Measurements from ENCODE around the gene VPS18.

The VPS18 gene

DNA sequence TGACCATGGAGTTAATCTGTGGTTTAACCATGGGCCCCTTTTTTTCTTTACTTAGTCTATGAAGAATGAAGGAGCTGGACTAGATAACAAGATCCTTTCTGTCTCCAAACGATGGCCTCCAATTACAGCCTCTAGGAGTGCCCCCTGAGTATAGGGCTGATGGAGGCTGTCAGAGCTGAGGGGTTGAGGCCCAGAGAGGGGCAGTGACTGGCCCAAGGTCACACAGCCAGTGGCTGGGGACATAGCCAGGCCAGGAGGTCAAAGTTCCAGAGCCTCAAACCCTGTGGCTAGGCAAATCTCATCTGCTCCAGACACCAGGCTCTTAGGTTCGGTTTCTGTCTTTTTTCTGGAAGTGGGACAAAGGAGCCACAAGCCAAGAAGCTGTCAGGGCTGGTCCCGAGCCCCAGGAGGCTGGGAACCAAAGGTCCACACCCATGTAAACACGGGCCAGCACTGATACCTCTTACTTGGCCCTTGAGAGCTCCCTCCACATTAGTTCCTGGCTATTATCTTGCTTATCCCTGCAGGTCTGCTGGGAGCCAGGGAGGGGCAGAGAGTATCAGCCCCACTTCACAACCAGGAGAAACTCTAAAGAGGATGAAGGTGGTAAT is 30.5 kb upstream of the VPS18 start:
- DNase-seq (ENCODE audit: low read depth, low spot score), result no peak
- no peak overlapping the region for H3K4me3 ChIP-seq (ENCODE audit: low read length)

DNA sequence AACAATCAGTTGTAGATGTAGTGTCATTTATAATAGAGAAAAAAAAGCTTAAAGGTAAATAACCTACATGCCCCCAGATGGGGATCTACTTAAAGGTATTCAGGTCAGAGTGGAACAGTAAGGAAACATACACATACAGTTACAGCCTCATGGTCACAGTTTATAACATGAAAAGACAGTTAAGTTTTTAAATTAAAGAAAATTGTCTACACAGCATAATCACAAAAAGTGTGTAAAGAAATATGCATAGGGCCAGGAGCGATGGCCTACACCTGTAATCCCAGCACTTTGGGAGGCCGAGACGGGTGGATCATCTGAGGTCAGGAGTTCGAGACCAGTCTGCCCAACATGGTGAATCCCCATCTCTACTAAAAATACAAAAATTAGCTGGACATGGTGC is 27.1 kb upstream of the VPS18 start:
- no peak overlapping the region for H3K4me3 ChIP-seq (ENCODE audit: low read length)
- no peak for DNase-seq (ENCODE audit: low read depth, low spot score)

DNA sequence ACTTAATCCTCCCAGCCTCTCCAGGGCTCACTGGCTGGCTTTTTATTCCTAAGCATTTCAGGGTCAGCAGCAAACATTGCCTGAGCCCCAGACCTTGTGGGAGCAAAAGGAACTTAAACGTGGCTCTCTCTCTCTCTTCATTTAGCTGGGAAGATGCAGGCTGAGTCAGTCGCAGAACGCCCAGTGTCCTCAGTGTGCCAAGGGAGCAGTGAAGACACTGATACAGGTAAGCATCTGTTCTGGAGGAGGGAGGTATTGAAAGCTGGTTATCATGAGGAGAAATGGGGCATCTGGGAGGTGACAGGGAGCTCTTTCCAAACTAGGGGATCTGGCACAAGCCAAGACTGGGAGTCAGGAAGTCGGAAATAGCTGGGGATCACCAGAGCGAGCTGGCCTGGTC is 24.6 kb upstream of the VPS18 start:
- no peak overlapping the region for H3K4me3 ChIP-seq (ENCODE audit: low read length)
- no peak for DNase-seq (ENCODE audit: low read depth, low spot score)

DNA sequence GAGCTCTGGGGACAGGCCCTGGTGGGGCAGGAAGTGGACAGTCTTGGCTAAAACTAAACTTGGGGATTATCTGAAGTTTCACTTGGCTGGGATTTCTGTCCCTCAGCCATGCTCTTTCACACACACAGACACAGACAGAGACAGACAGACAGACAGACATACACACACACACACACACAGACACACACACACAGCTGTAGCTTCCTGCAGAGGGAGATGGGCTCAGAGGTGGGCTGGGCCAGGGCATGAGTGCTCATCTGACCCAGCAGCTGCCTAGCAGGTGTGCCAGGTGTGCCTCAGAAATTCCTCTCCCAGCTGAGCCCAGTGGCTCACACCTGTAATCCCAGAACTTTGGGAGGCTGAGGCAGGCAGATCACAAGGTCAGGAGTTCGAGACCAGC is 23.5 kb upstream of the VPS18 start:
- no peak overlapping the region for H3K4me3 ChIP-seq (ENCODE audit: low read length)
- DNase-seq (ENCODE audit: low read depth, low spot score), result no peak

DNA sequence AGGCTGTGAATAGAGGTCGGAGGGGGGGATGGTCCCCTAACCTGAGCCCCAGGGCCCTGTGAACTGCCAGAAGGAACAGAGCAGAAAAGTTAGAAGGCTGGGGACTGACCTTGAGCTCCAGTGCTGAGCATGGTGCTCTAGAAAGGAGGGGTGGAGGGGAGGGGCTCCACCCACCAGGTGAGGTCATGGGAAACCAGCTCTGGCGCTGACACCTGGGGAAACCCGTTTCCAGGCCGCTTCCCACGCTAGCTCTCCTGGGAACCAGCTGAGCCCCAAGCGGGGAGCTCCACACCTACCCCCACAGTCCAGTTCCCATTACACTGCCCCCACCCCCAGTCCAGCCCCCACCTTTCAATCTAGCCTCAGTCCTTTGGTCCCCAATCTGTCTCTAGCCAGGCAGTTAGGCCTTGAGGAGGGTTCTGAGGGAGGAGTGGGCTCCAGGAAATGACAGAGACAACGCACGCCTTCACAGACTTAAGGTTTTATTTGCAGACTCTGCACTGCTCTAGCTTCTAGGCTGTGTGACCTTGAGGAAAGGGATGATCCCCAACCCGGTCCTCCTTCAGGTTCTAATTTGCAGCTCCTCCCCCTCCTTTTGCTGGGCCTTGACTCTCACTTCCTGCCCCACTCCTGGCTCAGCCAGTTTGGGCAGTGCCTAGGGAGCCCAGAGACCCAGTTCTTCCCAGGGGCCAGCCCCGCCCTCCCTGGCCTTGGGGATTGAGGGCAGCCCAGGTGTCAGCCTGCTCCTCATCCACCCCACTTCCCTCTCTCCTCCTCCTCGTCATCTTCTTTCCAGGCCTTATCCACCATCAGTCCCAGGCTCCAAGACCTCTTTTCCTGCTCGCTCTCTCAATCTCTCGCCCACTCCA is 22.3 kb upstream of the VPS18 start:
- no peak for DNase-seq (ENCODE audit: low read depth, low spot score)
- no peak overlapping the region for H3K4me3 ChIP-seq (ENCODE audit: low read length)

DNA sequence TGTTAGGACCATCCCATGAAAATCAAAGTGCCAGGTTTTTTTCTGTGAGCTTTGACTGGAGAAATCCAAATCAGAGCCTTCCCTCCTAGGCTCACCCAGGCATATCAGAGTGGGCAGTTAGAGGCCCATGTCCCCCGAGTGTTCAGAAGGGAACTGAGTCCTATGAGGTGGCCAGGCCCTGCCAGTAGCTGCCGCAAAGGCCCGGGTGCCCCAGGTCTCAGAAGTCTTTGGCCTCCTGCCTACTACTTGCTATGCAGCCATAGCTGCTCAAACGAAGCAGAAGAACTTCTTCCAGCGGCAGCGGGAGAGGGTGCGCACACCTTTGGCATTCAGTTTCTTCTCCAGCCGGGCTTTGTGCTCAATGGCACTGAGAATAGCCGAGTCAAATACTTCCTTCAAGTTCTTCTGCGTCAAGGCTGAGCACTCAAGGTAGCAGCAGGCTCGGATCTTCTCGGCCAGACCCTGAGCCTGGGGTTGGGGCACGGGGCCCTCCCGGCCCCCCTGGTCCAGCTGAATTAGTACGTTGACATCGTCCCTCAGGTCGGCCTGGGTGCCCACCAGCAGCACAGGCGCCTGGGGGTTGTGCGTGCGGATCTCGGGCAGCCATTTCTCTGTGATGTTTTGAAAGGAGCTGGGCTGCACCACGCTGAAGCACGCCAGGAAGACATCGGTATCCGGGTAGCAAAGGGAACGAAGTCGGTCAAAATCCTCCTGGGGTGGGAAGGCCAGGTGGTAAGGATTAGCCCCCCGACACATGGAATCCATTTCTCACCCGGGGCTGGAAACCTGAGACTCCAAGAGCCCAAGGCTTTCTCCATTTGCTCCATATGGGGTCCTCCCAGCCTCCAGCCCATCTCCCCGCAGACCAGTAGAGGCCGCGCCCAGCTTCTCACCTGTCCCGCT is 21.2 kb upstream of the VPS18 start:
- H3K4me3 ChIP-seq (ENCODE audit: low read length), result peak overlapping the region; percentile 48

DNA sequence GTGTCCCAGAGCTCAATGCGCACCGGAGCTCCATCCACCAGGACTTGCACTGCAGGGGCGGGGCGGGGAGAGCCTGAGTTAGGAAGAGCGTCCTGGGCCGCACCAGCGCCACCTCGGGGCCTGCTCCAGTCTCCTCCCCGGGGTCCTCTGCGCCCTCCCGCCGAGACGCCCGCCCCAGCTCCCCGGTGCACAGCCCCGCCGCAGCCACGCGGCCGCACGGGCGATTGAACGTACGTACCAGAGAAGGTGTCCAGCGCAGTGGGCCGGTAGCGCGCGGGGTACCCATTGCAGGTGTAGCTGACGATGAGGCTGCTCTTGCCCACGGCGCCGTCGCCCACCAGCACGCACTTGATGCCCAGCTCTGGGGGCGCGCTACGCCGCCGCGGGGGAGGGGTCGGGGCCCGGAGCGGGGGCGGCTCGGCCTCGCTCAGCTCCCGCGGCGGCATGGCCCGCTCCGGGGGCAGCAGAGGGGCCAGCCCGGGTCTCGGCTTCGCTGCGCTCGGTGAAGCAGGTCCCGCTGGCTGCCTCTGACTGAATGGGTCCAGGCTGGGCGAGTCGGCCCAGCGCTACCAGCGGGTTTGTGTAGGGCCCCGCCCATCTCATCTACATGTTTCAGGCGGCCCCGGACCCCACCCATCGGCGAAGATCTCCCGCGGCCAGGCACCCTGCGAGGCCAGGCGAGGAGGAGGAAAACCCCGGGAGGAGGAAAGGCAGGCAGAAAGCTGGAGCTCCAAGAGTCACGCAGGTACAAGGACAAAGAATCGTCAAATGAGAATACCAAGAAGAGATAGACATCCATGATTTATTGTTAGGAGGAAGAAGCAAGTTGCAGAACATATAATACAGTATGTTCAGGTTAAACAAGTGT is 20.3 kb upstream of the VPS18 start, which contains the start of gene RHOV:
TSS of gene RHOV (minus strand) at position 541 of the 868 bp plus-strand sequence. CDS start at position 446, 95 bp downstream.
- DNase-seq (ENCODE audit: low read depth, low spot score), result peak; percentile 23
- H3K4me3 ChIP-seq (ENCODE audit: low read length), result peak within 1 kb of the TSS; percentile 48

More for the DNA sequence above, 21.2 kb upstream of the VPS18 start:
- no peak for DNase-seq (ENCODE audit: low read depth, low spot score)

DNA sequence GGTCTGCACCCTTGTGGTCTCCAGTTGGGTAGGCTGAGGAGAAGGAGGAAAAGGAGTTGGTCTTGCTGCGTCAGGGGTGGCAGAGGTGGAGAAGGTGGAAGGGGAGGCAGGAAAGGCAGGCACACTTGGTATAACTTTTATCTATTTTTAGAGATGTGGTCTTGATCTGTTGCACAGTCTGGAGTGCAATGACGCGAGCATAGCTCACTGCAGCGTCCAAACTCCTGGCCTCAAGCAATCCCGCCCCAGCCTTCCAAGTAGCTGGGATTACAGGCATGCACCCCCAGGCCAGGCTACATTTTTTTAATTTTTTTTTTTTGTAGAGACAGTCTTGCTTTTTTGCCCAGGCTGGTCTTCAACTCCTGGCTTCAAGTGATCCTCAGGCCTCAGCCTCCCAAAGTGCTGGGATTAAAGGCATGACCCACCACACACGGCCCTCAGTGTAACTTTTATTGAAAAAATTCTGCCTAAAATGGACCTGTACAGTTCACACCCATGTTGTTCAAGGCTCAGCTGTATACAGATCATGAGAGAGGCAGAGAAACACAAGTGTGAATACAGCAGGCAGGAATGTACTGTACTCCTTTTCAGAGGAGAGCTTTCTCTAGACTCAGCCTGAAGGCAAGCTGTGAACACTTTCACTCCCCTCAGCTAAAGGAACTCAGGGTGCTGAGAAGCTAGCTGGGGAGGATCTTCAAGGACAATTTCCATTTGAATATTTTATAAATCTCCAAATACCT is 18.1 kb upstream of the VPS18 start:
- H3K4me3 ChIP-seq (ENCODE audit: low read length), result no peak overlapping the region

DNA sequence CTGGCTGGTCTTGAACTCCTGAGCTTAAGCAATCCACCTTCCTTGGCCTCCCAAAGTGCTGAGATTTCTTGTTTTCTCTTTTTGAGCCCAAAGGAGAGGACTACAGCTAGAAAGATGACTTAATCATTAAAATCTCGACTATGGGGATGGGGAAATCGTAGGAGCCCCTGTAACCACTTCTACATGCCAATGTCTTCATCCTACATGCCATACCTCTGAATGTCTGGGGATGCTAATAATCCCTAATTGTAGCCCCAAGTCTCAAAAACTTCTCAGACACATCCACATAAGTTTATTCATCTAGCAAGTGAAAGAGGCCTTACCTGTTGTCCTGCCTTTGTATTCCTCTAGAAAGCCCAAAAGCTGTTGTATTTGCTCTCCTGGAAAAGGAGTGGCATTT is 16.6 kb upstream of the VPS18 start:
- no peak for DNase-seq (ENCODE audit: low read depth, low spot score)

More for the DNA sequence above, 18.1 kb upstream of the VPS18 start:
- no peak for DNase-seq (ENCODE audit: low read depth, low spot score)

DNA sequence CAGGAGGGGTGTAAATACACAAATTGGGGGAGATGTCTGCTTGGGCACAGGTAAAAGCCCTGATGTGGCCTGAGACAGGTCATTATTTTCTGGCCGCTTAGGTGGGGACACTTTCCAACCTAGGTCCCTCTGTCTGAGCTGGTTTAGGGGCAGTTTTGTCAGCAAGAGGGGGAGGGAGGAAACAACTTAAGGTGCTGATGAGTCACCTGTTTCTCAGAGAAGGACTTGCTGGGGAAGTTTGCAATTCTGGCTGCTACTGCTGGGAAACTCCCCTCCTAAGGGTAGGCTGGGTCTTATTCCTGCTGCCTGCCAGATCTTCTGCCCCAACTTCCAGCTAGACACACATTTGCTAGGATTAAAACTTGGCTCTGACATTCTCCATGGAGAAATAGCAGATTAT is 15.5 kb upstream of the VPS18 start:
- DNase-seq (ENCODE audit: low read depth, low spot score), result no peak

More for the DNA sequence above, 16.6 kb upstream of the VPS18 start:
- no peak overlapping the region for H3K4me3 ChIP-seq (ENCODE audit: low read length)

DNA sequence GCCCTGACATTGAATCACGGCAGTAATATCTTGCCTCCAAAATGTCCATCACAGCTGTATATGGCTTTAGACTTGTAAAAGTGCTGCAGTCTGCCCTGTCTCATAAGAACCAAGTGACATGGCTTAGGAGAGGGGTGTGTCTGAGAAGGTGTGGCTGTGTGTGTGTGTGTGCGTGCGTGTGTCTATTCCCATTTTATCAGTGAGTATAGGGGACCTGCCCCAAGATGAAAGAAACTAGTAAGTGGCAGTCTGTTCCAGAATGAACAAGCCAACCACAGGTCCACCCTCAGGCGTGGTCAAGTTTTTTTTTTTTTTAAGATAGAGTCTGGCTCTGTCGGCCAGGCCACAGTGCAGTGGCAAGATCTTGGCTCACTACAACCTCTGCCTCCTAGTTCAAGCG is 14.6 kb upstream of the VPS18 start:
- DNase-seq (ENCODE audit: low read depth, low spot score), result no peak
- no peak overlapping the region for H3K4me3 ChIP-seq (ENCODE audit: low read length)

More for the DNA sequence above, 15.5 kb upstream of the VPS18 start:
- H3K4me3 ChIP-seq (ENCODE audit: low read length), result no peak overlapping the region

- H3K4me3 ChIP-seq (ENCODE audit: low read length), result no peak overlapping the region
- no peak for DNase-seq (ENCODE audit: low read depth, low spot score)
Measured at GRCh38 chr15:40881351-40881750, 12.9 kb upstream of the VPS18 start.

DNA sequence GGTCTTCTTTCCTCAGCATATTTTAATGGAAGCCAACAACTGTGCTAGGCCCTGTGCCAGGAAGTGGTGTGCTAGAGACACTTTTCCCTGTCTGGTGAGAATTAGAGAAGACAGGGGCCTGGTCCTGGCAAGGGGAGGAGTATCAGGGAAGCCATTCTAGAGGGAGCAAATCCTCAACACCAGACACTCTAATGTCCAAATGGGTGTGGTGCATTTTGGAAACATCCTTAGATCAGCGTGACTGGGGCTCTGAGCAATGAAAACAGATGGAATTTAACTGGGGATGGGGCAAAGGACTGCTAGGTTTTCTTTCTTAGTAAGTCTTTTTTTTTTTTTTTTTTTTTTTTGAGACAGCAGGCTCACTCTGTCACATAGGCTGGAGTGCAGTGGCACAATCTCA is 7.7 kb upstream of the VPS18 start:
- no peak for DNase-seq (ENCODE audit: low read depth, low spot score)
- no peak overlapping the region for H3K4me3 ChIP-seq (ENCODE audit: low read length)

DNA sequence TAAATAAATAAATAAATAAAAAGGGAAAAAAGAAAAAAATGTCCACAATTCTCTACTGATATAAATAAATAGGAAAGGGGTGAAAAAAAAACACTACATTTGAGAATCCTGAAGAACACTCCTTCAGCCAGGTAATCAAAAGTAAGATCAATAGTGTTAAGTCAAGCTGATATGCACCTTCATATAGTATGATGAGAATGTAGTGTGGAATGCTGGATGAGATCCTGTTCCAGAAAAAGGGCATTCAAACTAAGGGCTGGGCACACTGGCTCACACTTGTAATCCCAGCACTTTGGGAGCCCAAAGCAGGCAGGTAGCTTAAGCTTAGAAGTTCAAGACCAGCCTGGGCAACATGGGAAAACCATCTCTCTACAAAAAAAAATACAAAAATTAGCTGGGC is 5.1 kb upstream of the VPS18 start:
- H3K4me3 ChIP-seq (ENCODE audit: low read length), result no peak overlapping the region
- no peak for DNase-seq (ENCODE audit: low read depth, low spot score)

DNA sequence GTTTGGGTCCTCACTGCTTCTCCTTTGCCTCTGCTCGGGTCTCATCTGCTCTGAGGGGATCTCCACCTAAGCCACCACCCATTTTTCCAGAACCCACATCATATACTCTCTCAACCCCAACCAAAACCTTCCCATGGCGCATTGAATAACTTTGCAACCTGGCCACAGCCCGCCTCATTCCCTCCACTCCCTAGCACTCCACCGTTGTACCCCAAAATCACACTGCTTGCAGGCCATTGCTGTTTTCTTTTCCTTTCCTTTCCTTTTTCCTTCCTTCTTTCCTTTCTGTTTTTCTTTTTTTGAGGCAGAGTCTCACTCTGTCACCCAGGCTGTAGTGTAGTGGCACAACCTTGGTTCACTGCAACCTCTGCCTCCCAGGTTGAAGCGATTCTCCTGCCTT is 3.1 kb upstream of the VPS18 start:
- H3K4me3 ChIP-seq (ENCODE audit: low read length), result no peak overlapping the region
- no peak for DNase-seq (ENCODE audit: low read depth, low spot score)

DNA sequence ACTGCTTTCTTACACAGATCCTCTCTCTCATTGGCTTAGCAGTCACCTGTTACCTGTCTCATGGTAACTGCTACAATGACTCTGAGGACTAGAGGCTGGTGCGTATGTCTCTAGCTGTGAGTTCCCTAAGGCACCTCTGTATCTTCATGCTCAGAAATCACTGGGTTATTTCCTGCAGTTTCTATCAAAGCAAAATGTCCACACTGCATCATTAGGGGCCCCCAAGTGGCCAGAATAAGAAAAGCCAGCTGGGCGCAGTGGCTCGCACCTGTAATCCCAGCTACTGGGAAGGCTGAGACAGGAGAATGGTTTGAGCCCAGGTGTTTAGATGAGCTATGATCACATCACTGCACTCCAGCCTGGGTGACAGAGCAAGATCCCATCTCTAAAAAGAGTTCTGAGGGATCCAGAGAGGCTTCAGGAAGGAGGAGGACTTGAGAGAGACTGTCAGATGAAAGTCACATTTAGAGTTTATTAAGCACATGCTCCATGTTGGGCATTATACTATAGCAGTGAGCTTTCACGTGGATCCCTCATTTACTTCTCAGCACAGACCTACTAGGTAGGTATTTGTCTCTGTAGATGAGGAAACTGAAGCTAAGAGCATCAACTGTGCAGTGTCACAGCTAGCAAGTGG is 2.3 kb upstream of the VPS18 start:
- no peak overlapping the region for H3K4me3 ChIP-seq (ENCODE audit: low read length)
- no peak for DNase-seq (ENCODE audit: low read depth, low spot score)

DNA sequence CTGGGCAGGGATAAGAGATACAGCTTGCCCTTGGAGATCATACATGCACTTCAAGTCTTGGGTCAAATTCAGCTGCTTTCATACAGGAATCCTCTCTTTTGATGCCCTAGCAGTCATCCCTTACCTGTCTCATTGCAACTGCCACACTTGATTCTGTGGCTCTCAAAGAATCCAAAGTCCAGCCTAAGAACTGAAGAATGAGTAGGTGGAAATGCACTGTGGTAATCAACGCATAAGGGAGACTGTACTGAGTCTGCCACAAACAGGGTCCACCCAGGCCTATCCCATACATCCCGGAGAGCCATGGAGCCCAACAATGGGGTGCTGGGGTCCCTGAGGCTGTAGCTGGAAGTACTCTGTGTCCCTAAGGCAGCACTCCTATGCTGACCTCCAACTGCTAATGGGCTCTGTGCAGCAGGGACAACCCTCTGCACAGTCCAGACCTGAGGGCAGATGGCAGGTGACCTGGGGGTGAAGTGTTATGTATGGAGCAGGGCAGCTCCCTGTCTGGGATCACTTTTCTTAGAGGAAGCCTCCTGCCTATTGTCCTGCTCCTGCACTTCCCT is 1.7 kb upstream of the VPS18 start:
- no peak for DNase-seq (ENCODE audit: low read depth, low spot score)
- H3K4me3 ChIP-seq (ENCODE audit: low read length), result no peak overlapping the region
